SHP77 treated with DMSO at 0.1 percent for 48 hours (cell line): ENCODE results near the gene IQGAP1.
"Not testable (repeated sequence)": the region's sequence is repeated elsewhere in the genome, so short reads cannot be mapped to it uniquely, and the experiment has no call there.

ENCODE experiments used
- DNase-seq: peaks from one replicate; lab custom pipeline; 2025; lab: John Stamatoyannopoulos, UW

IQGAP1 gene, protein sequence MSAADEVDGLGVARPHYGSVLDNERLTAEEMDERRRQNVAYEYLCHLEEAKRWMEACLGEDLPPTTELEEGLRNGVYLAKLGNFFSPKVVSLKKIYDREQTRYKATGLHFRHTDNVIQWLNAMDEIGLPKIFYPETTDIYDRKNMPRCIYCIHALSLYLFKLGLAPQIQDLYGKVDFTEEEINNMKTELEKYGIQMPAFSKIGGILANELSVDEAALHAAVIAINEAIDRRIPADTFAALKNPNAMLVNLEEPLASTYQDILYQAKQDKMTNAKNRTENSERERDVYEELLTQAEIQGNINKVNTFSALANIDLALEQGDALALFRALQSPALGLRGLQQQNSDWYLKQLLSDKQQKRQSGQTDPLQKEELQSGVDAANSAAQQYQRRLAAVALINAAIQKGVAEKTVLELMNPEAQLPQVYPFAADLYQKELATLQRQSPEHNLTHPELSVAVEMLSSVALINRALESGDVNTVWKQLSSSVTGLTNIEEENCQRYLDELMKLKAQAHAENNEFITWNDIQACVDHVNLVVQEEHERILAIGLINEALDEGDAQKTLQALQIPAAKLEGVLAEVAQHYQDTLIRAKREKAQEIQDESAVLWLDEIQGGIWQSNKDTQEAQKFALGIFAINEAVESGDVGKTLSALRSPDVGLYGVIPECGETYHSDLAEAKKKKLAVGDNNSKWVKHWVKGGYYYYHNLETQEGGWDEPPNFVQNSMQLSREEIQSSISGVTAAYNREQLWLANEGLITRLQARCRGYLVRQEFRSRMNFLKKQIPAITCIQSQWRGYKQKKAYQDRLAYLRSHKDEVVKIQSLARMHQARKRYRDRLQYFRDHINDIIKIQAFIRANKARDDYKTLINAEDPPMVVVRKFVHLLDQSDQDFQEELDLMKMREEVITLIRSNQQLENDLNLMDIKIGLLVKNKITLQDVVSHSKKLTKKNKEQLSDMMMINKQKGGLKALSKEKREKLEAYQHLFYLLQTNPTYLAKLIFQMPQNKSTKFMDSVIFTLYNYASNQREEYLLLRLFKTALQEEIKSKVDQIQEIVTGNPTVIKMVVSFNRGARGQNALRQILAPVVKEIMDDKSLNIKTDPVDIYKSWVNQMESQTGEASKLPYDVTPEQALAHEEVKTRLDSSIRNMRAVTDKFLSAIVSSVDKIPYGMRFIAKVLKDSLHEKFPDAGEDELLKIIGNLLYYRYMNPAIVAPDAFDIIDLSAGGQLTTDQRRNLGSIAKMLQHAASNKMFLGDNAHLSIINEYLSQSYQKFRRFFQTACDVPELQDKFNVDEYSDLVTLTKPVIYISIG (N-terminal part only)

DNA sequence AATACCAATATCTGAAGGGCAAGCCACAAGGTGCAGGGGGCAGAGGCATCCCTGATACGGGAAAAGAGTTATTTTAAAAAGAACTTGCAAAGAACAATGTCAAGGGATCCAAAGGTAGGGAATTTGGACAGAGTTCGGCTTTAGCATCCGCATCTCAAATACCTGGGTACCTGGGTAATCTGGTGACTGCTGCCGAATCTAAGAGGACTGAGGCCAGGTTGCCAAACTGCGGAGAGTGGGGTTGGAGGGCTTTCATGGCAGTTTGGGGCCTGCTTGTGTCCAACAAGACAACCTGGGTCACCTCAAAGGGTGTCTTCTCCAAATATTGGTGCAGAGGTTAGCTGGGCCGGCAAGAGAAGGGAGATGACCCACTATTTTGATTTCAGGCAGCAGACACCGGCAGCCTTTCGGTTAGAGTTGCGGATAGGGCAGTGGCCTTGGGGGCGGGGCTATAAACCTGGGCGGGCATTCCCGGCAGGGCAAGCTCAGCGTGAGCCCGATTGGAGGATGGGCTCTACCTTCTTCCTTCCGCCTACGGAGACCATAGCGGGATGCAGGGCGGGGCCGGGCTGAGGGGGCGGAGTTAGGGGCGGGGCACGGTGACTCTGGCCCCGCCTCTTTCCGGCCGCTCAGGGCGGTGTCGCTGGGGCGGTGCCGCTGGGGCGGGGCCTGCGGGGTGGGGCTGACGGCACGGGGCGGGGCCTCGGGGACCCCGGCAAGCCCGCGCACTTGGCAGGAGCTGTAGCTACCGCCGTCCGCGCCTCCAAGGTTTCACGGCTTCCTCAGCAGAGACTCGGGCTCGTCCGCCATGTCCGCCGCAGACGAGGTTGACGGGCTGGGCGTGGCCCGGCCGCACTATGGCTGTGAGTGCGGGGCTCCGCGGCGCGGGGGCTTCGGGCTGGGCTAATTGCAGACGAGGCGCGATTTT, at the start of gene IQGAP1:
Gene IQGAP1, plus strand, starts transcription at position 709 of the 928 bp plus-strand sequence. Its CDS starts 100 bp downstream, at position 809.
- DNase-seq = peak; percentile 95

DNA sequence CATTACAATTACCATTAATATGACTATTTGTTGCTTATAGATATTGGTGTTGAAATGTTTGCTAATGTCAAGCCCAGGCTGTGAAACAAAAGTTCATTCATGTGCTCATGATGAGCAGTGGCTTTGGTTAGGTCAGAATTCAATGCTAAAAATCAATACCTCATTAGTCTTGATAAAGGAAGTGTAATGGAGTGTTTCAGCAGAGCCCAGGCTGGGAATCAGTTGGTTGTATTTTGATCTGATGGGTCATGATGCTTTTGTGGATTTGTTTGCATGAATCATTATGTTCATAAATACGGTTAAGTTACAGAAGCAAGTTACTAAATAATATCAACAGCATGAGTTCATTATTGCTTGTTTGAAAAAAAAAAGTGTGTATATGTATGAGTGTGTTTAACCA, 49.5 kb upstream of the IQGAP1 start:
- DNase-seq = no peak

DNA sequence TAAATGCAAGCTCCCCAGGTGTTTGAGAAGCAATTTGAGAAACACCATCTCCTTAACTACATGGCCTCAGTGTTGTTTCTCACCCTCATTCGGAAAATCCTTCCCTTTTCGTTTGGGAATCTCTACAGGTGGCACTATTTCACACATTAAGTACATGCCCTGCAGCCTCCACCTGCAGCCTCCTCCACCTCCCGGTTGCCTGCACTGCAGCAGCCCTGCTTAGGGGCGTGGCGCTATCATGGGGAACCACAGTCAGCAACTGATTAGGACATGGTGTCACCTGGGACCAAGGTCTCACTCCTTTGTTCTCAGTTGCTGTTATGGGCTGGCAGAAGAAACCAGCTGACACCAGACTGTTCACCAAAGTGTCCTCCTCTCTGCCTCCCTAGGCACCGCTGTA, 47.7 kb upstream of the IQGAP1 start:
- DNase-seq = no peak

GRCh38 chr15:90343302-90343790, 44.7 kb upstream of the IQGAP1 start:
- DNase-seq = no peak

DNA sequence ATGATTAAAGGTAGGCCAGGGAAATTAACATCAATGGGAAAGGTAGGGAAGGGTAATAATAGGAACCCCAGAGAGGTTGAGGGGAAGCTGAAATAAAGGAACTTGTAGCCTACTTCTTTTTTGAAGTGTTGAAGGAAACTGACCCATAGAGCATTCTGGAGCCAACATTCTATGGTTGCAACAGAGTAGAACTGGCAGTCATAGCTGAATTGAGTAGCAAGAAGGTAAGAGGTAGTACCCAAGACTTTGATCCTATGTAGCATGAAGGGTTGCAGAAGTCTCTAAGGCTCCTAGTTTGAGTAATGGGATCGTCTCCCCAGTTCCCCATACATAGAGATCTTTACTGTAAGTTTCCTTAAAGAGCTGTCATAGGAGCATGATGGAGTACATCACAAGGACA, 43.4 kb upstream of the IQGAP1 start:
- no peak for DNase-seq

DNA sequence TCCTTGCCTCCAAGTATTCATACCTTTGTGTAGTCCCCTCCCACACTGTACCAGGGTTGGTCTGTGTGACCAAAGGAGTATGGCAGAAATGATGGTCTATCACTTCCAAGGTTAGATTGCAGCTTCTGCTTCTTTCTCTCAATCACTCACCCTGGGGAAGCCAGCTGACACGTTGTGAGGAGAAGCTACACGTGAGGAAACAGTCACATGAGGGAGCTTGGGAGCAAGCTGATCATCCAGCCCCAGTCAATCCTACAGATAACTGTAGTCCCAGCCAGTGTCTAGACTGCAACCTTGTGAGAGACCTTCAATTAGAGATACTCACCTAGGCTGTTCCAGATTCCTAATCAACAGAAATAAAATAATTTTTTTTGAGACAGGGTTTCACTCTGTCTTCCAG, 42.2 kb upstream of the IQGAP1 start:
- no peak for DNase-seq

DNA sequence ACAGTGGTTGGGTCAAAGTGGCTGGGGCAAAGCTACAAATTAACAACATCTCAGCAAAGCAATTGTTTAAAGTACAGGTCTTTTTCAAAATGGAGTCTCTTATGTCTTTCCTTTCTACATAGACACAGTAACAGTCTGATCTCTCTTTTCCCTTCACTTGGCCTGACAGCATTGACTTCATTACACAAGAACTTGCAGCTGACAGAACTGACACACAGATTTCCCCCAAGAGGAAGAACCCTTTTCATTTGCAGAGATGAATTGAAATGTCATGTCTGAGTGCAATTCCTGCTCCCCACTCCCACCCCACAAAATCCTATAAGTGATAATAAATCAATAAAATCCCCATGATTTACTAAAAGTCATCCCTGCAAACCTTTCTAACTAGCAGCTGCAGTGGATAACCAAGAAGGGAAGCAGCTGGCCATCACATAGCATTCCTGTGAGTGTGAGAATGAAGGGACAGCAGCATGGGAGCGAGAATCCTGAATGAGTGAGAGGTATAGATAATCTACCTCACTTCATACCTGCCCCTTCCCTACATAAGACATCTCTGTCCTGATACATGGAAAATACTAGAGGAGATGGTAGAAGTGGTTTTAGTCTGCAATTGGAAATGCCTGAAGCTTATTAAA, 40.5 kb upstream of the IQGAP1 start:
- DNase-seq = not testable (repeated sequence)

DNA sequence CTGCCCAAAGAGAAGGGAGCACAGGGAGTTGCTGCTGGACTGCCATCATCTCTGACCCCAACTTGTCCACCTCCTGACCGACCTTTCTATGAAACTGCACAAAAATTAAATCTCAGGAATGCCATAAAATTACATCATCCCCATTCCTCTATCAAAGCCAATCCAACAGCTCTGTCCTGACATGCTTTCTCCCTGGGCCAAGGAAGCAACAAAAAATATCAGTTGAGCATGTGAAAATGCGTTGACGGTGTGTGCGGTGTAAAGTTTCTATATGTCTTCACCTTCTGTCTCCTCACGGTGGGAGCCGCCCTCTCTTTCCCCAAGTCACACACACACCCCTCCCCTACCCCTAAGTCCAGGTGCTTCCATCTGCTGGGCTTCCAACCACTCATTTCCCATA, 39.6 kb upstream of the IQGAP1 start:
- DNase-seq = no peak

DNA sequence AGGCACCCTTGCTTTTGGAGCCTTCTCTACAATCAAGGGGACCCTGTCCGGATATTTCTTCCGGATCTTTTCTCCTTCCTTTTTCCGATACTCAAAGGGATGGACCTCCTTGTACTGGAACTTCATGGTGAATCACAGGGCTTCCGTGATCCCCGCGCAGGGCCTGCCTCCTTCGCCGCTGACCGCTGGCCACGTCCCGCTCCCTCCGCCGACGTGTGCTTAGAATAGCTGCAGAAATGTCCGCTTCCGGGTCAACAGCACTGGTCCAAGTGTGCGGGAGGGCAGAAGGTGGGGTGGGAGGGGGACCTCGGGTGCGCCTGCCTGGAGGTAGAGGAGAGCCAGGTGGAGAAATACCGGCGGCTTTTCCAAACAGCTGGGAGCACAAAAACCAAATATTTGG, 39.0 kb upstream of the IQGAP1 start:
- DNase-seq = no peak

GRCh38 chr15:90349821-90350220, 38.2 kb upstream of the IQGAP1 start:
- DNase-seq = no peak

DNA sequence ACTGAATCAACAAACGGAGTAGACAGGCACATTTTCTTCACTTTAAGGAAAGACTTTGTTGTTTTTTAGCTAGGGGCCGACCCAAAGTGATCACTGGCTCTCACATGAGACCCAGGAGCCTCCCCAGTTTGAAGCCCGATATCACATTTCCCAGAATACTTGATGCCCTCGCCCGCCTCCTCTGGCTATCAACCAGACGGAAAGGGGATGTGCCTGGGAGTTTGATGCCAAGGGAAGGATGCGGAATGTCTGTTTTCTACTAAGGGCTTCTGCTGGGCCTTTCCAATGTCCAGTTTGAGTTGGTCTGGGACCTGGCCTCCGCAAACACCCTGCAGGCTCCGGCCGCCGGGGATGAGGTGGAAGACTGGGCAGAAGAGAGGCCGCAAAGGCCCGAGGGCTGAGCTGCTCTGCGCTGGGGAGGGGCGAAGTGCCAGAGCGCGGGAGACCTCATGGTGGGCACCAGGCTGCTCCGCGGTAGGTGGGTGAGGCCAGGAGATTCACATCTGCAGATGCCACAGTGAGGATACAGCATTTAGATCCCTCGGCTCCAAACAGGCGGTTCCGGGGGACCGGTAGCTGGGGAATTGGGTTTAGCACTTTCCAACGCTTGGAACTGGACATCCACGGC, 36.4 kb upstream of the IQGAP1 start:
- DNase-seq = peak; percentile 59

- DNase-seq = peak; percentile 94
Observed at GRCh38 chr15:90352107-90352893, 35.7 kb upstream of the IQGAP1 start, which contains the start of gene ZNF774. Gene ZNF774 (plus strand): TSS chr15:90352284. CDS start chr15:90354661, 2,377 bp downstream.

DNA sequence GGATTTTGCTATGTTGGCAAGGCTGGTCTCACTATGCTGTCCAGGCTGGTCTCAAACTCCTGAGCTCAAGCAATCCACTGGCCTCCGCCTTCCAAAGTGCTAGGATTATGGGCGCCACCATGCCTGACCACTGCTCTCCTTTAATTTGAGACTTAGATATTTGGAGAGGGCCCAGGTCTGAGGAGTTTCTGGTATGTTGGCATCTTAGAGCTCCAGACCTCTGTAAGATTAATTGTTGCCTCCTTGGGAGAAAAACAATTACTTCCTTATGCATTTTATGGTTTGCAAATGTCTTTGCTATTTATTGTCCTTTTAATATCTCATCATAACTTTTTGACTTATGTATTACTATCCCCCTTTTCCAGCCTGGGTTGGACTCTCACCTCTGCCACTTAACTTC, 33.1 kb upstream of the IQGAP1 start:
- DNase-seq = no peak

DNA sequence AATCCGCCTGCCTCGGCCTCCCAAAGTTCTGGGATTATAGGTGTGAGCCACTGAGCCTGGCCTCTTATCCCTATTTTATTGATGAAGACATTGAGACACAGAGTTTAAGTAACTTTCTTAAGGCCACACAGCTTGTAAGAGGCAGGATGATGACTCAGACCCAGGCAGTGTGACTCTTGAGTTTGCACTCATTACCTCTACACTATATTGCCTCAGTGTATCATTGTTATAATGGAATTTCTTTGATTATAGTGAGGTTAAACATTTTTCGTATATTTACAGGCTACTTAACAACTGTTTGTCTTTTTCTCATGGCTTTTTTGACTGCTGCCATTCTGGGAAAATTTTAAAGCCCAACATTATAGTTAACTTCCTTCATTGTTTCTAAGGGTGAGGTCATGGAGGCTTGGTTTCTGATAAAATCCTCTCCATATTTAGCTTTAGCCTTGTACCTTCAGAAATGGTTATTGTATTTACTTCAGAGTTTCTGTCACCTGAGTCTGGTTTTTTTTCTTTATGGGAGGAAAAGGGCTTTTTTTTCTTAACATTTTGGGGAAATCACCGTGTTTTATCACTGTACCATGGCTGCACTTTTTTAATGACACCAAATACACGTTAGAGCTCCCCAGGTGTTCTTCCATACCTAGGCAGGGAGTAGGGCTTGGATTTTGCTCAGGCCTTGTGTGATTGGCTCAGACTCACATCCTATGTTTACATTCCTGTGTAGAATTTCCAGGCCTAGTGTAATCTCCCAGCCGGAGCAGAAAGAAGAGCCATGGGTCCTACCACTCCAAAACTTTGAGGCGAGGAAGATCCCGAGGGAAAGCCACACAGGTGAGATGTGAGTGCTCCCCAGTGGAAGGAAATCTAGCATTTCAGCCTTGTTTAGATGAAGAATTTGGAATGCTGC, 29.7 kb upstream of the IQGAP1 start:
- DNase-seq = no peak

- no peak for DNase-seq
Observed at GRCh38 chr15:90360746-90361145, 27.3 kb upstream of the IQGAP1 start.

DNA sequence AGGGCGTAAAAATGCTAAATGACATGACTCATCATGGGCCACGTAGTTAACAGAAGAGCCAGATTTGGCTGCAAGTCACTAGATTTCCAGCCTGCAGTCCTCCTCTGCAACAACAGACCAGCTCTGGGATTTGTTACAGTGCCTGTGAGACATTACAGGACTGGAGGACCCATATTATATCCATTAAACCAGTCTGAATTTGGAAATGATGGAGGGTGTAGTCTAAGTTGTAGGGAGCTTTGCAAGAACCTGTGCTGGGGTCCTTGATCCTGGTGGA, 25.2 kb upstream of the IQGAP1 start:
- no peak for DNase-seq

- no peak for DNase-seq
Observed at GRCh38 chr15:90364251-90364650, 23.8 kb upstream of the IQGAP1 start.

DNA sequence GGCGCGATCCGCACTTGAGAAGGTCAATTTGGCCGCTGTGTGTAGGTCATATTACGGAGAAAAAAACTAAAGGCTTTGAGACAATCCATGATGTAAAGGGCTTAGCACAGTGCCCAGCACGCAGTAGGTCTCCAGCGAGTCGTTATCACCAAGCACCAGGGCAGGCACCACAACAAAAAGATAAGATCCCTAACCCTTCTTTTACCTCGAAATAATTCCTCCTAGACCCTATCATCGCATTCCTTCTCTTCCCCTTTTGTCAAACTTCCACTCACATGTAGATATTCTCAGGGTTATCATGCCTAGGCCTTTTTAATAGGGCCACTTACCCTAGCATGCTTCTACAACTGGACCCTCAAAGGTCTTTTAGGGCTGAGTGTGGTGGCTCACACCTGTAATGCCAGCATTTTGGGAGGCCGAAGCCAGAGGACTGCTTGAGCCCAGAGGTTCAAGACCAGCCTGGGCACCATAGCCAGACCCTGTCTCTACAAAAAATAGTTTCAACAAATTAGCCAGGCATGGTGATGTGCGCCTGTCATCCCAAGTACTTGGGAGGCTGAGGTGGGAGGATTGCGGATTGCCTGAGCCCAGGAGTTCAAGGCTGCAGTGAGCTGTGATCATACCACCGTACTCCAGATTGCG, 22.5 kb upstream of the IQGAP1 start:
- DNase-seq = no peak
